Neural progenitor cell (in vitro differentiated cells): ENCODE data around the gene ARNT2.

Experiments used
- CTCF ChIP-seq: fragments of 200-600 bp; sonication (generic); IDR thresholded peaks from 2 replicates; pipeline ENCODE4 v1.5.1; 2017; ENCODE audit warnings: antibody characterized with exemption, mild to moderate bottlenecking
- EZH2 ChIP-seq: fragments of 200-600 bp; sonication (generic); IDR thresholded peaks from 2 replicates; pipeline ENCODE4 v1.6.1; 2017; ENCODE audit warnings: antibody characterized with exemption, mild to moderate bottlenecking, moderate library complexity
- EZH2phosphoT487 ChIP-seq: fragments of 200-600 bp; sonication (generic); IDR thresholded peaks from 2 replicates; pipeline ENCODE4 v1.6.1; 2017; ENCODE audit warnings: antibody characterized with exemption

GRCh38 chr15:80573606-80574005 is 169.4 kb downstream of the ARNT2 start:
- TF ChIP-seq CTCF, result no peak
- no peak for TF ChIP-seq EZH2phosphoT487
- no peak for TF ChIP-seq EZH2
